Fibroblast of skin of scalp (primary cell): ENCODE results near the gene CCDC12.

Experiments
- DNase-seq: peaks from one replicate; pipeline ENCODE4 v3.0.0-alpha.2; 2013

The CCDC12 gene

GRCh38 chr3:46903341-46904302 is 72.9 kb downstream of the CCDC12 start:
- DNase-seq: peak; percentile 78

DNA sequence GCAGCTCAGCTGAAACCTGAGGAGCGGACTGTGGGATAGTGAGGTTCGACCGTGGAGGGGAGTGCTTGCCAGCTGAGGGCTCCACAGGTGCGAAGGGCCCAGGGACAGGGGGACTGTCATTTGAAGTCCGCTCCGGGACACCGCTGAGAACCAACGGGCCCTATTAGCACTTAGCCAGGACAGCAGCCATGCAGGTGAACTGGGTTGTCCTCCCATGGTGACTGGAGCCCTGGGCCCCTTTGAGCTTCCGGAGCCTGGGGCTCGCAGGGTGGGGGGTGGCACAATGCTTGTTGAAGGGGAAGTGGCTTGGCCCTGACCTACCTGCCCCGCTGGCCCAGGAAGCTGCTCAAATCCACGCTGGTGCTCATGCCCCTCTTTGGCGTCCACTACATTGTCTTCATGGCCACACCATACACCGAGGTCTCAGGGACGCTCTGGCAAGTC is 74.3 kb downstream of the CCDC12 start:
- no peak for DNase-seq

DNA sequence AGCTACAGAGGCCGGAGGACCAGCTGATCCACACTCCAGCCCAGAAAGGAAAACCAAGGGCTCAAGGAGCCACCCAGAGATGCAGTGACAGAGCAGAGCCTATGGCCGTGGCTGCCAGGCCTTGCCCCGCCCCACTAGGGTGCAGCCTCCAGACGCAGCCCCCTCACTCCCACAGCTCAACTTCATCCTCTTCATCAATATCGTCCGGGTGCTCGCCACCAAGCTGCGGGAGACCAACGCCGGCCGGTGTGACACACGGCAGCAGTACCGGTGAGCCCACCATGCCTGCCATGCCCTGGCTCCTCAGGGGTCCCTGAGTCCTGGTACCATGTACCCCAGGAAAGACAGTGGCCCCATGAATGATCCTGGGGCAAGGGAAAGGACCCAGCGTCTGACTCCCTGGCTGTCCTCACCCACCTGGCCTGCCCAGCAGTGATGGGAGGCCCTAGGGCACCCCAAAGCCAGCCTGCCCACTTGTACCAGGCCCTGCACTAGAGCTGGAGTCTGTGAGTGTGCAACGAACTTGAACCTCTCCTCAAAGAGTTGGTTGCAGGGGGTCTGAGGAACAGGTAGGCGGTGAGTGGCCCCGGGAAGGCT is 74.9 kb downstream of the CCDC12 start:
- no peak for DNase-seq

DNA sequence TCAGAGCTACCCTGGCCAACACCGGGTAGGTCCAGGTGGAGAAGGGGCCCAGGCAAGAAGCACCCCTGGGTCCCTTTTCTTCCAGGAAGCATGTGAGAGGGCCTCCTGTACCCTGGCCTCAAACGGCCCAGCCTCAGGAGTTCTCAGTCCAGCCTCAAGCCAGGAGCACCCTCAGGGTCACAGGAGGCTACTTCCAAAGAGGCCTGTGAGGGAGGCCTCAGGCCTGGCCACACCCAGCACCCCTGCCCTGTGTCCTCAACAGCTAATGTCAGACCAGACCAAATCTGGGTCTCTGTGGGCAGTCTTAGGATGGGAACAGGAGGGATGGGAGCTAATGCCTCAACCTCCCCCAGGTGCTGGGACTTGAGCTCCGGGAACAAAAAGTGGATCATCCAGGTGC is 75.5 kb downstream of the CCDC12 start:
- DNase-seq: no peak

- no peak for DNase-seq
These were observed 76.2 kb downstream of the CCDC12 start for GRCh38 chr3:46900356-46900755.

- no peak for DNase-seq
These were observed 76.6 kb downstream of the CCDC12 start for GRCh38 chr3:46900007-46900292.

DNA sequence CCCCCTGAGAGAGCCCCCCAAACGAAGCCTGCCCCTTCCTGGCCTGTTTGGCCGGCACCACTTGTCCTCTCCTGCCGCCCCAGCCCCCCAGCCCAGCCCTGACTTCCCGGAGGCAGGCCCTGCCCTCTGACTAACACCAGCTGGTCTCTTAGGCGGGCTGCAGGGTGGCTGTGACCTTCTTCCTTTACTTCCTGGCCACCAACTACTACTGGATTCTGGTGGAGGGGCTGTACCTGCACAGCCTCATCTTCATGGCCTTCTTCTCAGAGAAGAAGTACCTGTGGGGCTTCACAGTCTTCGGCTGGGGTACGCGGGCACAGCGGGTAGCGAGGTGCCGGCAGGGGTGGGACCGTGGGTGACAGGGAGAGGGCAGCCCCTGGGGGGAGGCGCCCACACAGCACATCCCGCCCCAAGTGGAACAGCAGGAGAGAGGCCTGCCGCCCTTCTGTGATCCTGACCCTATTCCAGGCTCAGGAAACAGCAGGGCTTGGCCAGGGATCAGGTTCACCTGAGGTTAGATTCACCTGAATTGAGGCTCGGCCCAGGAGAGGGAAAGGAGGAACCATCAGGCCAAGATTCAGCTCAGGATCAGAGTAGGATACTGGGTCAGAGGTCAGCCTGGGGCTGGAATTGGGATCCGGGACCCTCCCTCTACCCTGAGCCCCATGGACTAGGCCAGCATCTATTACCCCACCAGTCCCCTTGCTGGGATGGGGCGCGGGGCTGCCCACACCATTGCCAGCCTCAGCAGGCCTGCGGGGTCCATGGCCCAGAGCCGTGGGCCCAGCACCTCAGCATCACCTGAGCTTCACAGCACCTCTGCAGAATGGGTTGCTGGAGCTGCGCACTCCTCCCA is 77.2 kb downstream of the CCDC12 start:
- DNase-seq: no peak

- DNase-seq: no peak
These were observed 78.0 kb downstream of the CCDC12 start for GRCh38 chr3:46898321-46899150.

DNA sequence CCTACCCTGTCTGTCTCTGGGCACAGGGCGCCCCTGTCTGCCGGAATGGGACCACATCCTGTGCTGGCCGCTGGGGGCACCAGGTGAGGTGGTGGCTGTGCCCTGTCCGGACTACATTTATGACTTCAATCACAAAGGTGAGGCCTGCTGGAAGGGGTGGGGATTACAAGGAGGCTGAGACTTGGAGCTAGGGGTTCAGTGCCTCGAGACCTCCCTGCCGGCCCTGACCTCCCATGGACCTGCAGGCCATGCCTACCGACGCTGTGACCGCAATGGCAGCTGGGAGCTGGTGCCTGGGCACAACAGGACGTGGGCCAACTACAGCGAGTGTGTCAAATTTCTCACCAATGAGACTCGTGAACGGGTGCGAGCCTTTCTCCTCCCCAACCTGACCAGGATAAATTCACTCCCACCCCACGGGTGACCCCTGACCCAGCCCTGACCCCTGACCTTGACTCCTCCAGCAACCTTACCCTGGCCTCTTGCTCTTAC is 78.7 kb downstream of the CCDC12 start:
- no peak for DNase-seq

DNA sequence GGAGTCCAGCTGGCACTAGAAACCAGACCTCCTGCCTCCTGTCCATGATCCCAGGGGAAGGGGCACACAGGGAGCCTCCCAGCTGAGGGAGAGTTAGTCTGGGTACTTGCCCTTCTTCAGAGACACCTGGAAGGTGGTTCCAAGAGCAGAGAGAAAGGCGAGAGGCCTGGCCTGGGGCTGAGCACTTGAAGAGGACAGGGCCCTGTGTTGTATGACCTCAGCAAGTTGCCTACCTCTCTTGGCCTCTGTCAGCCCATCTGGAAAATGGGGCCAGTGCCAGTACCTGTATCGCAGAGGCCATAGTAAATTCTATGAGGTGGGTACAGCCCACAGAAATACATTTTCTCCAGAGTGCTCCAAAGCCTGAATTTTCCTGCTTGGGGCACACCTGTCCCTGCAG is 79.5 kb downstream of the CCDC12 start:
- no peak for DNase-seq

DNA sequence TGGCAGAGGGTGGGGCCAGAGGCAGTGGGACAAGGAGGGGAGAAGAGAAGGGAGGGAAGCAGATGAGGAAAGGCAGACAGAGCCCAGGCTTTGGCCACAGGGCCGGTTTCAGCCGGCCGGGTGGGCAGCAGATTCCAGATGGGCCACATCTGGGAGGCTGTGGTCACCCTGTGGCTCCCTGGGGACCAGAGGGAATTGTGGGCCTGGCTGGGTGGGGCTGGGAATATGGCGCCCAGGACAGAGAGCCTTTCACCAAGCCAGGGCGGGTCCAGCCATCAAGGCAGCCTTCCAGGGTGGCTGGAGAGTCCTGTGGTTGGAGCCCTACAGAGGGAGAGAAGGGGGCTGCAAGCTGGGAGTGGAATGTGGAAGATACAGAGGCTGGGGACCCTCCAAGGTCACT is 80.2 kb downstream of the CCDC12 start:
- DNase-seq: no peak

- no peak for DNase-seq
These were observed 80.8 kb downstream of the CCDC12 start for GRCh38 chr3:46895761-46896160.

GRCh38 chr3:46895204-46895660 is 81.3 kb downstream of the CCDC12 start:
- peak; percentile 55 for DNase-seq

GRCh38 chr3:46894256-46894655 is 82.3 kb downstream of the CCDC12 start:
- DNase-seq: no peak

- no peak for DNase-seq
These were observed 82.8 kb downstream of the CCDC12 start for GRCh38 chr3:46893763-46894162.

DNA sequence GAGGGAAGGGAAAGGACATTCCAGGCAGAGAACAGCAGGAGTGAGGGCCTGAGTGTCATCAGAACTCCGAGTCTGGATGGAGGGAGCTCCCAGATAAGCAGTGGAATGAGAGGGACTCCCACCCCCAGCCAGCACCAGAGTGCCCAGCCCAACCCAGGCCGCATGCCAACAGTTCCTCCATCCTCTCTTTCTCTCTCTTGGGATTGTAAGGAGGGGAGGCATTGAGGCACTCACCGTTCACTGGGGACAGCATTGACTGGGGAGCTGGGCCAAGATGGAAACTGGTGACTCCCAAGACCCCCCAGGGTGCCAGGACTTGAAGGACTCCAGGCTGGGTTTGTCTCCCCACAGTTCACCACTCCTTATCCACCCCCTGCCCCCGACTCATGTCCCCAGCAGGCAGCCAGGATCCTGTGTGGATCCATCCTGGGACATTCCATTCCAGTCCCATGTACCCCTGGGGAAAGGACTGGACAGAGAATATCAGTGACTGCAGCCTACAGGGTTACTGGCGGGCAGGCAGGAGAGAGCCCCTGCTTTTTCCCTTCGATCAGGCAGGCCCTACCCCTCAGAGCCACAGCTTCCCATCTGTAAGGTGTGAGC is 83.3 kb downstream of the CCDC12 start:
- DNase-seq: peak; percentile 54

DNA sequence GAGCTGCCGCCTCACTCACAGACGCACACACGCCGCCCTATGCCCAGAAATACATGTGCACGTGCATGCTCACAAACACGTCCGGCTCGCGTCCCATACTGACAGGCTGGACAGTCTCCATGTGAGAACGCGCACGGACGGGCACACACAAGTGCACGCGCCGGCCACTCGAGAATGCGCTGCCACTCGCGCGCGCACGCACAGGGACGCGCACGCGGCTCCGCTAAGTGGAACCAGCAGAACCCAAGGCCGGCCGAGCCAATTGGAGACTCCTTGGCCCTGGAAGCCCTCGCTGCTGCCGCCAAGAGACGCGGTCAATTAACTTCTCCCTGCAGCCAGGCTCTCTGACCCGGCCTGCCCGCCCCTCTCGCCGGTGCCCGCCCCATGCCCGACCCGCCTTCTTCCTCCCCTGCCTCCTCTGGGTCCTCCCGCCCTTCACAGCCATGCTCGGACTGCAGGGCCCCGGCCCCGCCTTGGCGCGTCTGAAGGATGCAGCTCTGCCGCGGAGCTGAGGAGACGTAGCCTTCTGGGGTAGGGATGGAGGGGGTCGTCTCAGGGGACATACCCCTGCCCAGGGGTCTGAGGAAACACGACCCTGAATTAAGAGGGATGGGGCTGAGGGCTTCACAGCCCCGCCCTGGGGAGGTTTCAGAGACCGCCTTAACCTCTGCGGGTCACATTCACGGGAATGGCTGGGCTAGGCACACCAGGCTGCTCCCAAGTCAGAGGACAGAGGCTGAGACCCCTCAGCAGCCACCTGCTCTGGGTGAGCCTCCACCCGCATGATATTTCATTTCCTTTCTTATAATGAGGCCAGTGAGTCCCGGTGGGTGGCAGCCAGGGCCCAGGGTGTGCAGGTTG is 84.0 kb downstream of the CCDC12 start:
- peak; percentile 49 for DNase-seq

DNA sequence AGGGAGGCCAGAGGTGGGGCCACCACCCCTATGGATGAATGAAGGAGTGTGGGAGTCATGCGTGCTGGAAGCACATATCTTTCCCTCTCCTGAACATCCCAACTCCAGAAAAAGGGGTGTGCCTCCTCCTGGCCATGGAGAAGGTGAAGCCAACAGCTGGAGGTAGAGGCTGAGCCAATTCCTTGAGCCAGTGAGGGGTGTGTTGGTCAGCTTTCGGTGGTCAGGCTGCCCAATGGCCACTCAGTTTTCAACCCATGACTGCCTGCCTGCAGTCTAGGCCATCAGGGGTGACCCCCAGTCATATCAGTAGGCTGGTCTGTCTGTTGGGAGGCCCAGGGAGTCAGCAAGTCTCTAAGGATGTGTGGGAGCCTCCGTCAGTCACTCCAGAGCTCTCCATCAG is 85.4 kb downstream of the CCDC12 start:
- no peak for DNase-seq

DNA sequence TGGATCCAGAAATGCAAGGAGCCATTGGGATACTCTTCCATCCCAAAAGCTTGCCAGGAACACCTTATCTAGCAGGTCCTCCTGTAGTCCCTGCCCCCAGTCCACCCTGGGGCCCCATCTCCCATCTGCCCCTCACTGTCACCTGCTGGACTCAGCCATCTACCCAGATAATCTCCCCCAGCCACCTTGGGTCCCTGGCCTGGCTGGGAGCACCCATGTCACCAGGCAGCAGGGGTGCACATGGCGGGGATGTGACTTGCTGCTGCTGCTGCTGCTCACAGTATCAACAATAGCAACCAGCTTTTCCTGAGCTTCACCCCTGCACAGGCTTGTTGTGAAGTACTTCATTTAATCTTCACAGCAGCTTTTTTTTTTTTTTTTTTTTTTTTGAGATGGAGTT is 86.4 kb downstream of the CCDC12 start:
- no peak for DNase-seq

- peak; percentile 38 for DNase-seq
These were observed 87.0 kb downstream of the CCDC12 start for GRCh38 chr3:46889381-46890110.
